GM13977 (cell line): ENCODE measurements around the gene VSIG10L2.

Experiments used
- DNase-seq: peaks from one replicate; pipeline ENCODE4 v3.0.0; 2012; ENCODE audit warnings: low spot score
- in situ Hi-C: fragments of 300-500 bp; cut with MboI; formaldehyde crosslinking; loops from one replicate; pipeline ENCODE4 v1.12.0; 2022; ENCODE audit warnings: low sequenced_read_pairs, low pct_unique_long_range_greater_than_20kb, mixed read lengths, inconsistent platforms; ENCODE audit not compliant: unreplicated experiment
- TF ChIP-seq, protein P1 (sequence below): IDR thresholded peaks from 2 replicates; pipeline ENCODE4 v1.5.1; 2012; ENCODE audit warnings: mild to moderate bottlenecking, control low read depth; ENCODE audit not compliant: insufficient read depth; ENCODE audit errors: extremely low read depth, missing control alignments

The VSIG10L2 gene

DNA sequence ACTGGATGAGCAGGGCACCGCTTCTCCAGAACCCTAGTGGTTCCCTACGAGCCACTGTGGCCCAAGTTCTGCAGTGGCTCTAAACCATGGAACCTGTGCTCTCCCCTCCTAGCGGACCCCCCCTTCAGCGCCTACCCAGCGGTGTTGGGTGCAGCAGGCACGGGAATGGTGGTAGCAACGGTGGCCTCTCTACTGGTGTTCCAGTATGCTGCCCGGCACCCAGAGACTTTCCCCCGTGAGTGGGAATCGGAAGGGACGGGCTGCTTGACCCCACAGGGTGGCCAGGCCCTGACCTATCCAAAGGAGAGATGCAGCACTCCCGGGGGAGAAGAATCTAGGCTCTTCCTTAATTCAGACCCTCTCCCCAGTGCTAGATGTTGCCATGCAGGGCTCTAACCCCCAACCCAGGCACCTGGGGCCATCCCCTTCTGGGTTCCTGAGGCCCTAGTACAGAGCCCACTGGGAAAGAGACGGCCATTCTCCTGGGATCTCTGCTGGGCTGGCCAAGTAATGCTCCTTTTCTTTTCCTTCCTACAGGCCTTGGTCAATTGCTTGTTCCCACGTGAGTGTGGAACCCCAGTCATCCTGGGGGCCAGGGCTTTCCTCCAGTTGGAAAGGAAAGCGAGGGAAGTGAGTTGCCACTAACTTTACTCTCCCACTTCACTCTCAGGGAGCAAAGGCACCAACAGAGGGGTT, 9.2 kb downstream of the VSIG10L2 start:
- in situ Hi-C loops, result no loop called here
- no peak for DNase-seq
- TF ChIP-seq, protein P1, sequence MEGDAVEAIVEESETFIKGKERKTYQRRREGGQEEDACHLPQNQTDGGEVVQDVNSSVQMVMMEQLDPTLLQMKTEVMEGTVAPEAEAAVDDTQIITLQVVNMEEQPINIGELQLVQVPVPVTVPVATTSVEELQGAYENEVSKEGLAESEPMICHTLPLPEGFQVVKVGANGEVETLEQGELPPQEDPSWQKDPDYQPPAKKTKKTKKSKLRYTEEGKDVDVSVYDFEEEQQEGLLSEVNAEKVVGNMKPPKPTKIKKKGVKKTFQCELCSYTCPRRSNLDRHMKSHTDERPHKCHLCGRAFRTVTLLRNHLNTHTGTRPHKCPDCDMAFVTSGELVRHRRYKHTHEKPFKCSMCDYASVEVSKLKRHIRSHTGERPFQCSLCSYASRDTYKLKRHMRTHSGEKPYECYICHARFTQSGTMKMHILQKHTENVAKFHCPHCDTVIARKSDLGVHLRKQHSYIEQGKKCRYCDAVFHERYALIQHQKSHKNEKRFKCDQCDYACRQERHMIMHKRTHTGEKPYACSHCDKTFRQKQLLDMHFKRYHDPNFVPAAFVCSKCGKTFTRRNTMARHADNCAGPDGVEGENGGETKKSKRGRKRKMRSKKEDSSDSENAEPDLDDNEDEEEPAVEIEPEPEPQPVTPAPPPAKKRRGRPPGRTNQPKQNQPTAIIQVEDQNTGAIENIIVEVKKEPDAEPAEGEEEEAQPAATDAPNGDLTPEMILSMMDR, result no peak

DNA sequence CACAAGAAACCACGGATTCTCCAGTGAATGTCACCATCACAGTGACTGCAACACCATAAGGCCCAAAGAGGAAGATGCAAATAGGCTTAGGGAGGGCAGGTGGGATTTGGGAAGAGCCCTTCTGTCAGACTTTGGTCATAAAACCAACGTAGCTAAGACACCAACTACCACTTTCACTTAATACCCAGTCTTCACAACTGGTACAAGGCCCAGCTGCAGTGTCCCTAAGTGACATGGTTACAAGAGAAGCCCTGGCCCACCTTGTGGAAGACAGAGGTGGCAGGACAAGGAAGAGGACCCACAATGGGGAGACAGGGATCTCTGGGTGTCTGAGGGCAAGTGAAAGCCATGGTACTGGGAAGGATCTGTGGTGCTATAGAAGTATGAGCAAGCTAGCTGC, 10.0 kb downstream of the VSIG10L2 start:
- no peak for DNase-seq
- TF ChIP-seq, protein P1, result no peak
- in situ Hi-C loops, result no loop called here

DNA sequence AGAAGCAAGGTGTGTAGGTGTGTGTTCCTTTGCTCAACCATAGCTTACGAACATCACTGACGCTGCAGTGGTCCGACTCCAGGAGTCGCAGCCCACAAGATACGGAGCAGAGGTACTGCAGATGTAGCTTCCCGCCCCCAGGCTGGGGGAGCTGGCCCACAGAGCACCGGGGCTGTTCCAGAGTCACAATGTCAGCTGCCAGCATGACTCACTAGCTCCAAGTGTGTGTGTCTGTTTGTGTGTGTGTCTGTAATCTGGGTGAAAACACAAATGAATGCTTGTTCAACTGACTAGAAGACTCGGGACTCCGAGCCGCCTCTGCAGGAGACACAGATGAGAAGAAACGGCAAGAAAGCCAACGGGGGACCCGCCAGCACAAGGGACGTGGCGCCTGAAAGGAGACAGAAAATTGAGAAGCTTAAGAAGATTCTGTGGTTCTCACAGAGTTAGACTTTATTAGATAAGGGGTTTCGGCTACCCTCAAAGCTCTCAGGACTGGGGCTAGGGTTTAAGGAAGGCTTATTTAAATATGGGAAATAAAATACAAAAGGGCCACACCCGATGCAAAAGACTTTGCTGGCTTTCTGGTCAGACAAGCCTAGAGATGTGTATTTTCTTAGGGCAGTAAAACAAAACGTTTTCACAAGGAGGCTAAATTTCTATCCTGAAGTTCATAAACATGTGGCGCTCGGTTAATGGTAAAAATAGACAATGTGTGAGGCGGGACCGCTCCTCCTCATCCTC, 10.7 kb downstream of the VSIG10L2 start:
- in situ Hi-C loops, result no loop called here
- TF ChIP-seq, protein P1, result no peak
- DNase-seq, result no peak

DNA sequence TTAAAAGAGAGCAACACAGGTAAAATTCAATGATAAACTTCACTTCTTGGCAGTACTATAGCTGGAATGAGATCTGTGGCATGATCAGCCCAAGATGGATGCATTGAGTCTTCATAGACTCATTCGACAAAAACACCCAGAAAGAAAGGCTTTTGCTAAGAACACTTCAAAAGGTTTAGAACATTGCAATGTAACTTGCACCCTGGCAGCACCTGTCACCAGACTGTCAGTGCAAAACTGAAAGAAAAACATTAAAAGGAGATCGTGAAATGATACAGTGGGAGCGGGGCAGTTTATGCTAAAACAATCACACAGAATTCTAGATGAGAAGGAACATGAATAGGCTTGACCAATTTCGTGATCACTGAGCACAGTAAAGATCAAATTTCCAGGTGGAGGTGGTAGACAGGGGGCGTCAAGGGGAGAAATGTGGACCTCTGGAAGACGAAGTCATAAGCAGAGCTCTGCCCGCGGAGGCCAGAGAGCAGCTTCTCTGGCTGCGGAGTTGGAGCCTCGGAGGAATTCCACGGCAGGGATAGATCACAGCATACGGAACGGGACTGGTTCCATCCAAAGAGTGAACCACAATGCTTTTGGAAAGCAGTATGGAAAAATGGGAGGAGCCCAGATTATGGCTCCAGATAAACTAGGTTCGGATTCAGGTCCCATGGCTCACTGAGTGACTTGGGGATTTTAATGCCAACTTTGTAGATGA, 11.9 kb downstream of the VSIG10L2 start:
- TF ChIP-seq, protein P1, result no peak
- no peak for DNase-seq
- in situ Hi-C loops, result no loop called here

DNA sequence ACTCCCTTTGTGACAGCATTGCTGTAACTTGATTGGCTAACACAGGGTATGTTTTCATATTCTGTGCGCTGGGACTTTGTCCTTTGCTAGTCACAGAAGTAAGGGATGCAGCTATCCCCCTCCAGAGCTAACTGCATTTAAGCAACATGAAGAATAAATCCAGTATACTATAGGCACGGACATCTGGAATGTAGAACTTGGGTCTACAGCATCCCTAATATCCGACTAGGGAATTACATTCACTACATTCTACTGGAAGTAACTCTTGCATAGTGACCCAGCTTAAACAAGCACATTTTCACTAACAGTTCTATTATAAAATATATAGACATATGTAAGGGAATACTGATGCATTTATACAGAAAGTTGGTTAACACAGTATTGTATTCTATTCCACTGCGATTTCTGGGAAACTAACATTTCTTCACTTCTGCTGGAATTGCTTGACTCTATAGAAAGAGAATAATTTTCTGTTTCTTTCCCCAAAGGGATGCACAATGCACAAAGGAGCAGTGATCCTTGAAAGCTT, 13.1 kb downstream of the VSIG10L2 start:
- in situ Hi-C loops, result no loop called here
- no peak for DNase-seq

DNA sequence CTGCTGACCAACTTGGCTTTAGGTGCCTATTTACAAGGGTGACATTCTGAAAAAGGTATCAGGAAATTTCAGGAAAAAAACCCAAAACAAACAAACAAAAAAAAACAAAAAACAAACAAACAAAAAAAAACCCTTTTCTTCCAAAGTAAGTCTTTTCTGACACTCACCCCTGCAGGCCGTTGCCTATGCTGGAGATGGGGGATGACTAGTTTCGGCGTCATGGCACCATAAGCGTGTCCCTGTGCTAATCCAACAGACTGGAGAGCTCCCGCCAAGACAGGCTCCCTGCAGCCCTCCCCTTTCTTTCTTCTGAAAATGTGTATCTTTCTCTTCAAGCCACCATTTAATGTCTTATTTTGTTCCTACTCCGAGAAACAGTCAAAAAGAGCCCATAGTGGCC, 13.7 kb downstream of the VSIG10L2 start:
- TF ChIP-seq, protein P1, result no peak

More for the DNA sequence above, 13.1 kb downstream of the VSIG10L2 start:
- TF ChIP-seq, protein P1, result no peak

More for the DNA sequence above, 13.7 kb downstream of the VSIG10L2 start:
- DNase-seq, result no peak
- in situ Hi-C loops, result no loop called here
